GM20431 (cell line): Measurements from ENCODE around the gene KCNA10.

Experiments
- in situ Hi-C: fragments of 300-500 bp; cut with MseI, MboI; formaldehyde crosslinking; loops from one replicate; pipeline ENCODE4 v1.15.0; 2020; ENCODE audit warnings: low sequenced_read_pairs; ENCODE audit not compliant: unreplicated experiment

Gene KCNA10

GRCh38 chr1:110481968-110482623, 36.9 kb downstream of the KCNA10 start:
- in situ Hi-C loops, result no loop called here

DNA sequence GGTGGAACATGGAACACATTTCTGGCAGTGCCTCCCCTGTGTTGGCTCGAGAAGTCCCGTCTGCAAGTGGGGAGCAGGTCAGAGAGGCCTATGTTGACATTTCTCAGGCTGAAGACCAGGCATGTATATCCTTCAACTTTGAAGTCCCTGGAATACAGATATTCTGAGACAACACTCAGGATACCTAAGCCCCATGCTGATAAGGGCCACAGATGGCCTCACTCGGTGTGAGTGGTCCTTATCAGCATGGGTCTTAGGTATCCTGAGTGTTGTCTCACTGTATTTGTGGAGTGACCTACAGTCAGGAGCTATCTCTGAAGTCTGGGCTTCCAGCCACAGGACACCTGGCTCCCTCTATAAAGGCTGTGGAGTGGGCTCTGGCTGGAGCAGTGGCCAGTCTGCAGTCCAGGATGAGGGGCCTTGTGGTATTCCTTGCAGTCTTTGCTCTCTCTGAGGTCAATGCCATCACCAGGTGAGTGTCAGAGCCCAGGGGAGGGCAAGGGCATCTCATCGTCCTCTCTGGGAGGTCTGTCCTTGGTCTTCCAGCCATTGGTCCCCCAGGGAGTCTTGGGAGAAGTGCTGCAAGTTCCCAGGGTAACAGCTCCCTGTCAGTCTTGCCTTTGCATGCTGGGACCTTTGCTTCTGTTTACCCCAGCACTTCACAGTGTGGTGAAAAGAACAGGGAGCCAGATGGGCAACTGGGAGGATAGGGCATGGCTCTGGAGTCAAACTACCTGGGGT, 38.4 kb downstream of the KCNA10 start:
- in situ Hi-C loops, result no loop called here

- in situ Hi-C loops, result no loop called here
Observed at GRCh38 chr1:110478886-110479285, 40.1 kb downstream of the KCNA10 start.

- in situ Hi-C loops, result no loop called here
Observed at GRCh38 chr1:110477967-110478640, 40.9 kb downstream of the KCNA10 start.

DNA sequence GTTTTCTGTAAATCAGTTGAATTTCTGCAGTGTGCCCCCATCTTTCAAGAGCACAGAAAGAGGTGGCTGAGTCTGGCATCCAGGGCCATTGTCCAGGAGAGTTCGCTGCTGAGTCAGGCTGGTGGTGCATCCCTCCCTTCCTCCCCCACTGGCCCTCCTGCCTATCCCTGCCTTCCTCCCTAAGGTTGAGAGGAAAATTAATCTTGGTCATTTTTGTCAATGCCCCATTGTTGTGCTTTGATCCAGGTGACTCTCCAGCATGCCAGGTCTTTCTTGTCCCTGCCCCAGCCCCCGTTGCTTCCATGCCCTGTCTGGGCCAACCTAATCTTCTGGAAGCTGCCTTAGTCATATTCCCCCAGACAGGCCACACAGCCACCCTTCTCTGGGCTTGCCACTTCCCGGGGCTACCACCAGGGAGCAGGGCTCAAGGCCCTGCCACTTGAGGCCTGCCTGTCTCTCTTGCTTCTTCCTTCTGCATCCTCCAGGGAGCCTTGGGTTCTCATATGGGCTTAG, 41.5 kb downstream of the KCNA10 start:
- in situ Hi-C loops, result no loop called here

DNA sequence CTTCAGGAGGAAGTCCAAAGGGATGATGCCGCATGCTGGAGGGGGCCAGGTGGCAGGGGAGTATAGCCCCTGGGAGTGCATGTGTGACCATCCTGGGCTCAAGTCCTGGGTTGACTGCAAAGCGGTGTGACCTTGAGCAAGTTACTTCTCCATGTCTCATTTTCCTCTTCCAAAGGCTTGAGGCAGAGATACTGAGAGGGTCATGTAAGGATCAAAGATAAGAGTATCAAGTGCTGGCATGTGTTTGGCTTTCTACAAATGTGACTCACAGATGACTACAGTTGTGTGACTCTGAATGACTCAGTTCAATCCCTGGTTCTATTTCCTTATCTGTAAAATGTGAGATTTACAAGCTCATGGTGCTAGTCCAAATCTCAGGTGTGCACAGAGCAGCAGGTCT, 41.9 kb downstream of the KCNA10 start:
- in situ Hi-C loops, result no loop called here

- in situ Hi-C loops, result no loop called here
Observed at GRCh38 chr1:110476028-110476765, 42.8 kb downstream of the KCNA10 start.

DNA sequence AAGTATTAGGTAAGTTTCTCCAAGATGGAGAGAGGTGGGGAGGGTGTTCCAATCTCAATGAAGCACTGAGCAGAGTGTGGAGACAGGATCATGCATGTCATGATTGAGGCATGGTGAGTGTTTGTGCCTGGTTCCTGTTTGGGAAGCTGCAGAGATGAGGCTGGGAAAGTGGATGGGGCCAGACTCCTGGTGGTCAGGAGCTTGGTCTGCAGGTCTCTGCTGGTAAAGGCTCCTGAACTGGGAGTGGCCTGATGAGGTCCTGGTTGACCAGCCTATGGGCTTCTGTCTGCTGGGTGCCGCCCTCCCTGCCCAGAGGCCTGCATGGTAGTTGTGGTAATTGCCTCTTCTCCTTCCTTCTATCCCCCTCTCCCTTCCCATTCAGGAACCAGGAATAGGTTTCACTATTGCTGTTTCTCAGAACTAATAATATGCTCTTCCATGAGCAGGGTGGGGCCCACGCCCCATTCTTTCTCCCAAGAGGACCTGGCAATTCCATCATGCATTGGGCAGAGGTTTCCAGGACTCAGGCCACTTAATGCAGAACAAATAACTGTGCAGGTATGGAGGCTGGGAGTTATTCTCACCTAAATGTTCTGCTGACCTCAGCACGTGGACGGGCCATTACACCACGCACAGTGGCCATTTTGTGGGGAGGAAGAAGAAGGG, 43.5 kb downstream of the KCNA10 start:
- in situ Hi-C loops, result no loop called here

DNA sequence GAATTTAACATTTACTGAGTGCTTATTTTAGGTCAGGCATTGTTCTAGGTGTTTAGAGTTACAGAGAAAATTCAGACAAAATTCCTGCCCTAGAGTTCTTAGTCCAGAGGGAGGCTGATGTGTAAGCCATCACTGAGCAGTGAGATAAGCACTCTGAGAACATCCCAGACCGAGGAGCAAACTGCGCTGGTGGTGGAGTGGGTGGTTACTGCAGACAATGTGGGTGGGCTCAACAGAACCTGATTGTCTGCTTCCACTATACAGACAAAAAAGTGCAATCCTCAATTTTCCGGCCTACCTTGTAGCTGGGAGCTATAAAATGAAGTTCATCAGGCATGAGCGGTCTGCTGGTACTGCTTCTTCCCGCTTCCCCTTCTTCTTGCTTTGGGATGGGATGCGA, 44.5 kb downstream of the KCNA10 start:
- in situ Hi-C loops, result no loop called here

- in situ Hi-C loops, result no loop called here
Observed at GRCh38 chr1:110472546-110472945, 46.4 kb downstream of the KCNA10 start.

DNA sequence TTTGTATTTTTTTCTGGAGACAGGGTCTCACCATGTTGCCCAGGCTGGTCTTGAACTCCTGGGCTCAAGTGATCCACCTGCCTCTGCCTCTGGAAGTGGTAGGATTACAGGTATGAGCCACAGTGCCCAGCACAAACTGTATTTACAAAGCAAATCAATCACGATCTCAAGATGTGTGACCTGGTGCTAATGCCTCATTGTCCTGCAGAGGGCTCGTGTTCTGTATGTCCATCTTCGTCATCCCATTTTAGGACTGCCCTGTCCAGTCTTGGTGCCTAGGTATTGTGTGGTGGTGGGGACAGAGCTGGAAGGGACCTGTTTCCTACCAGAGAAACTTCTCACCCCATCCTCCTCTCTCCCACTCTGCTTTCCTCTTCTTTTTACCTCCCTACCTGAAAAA, 47.8 kb downstream of the KCNA10 start:
- in situ Hi-C loops, result no loop called here
